Kidney tubule cell (primary cell): Measurements from ENCODE around the gene RPH3AL.
"Not testable (repeated sequence)": the region's sequence is repeated elsewhere in the genome, so short reads cannot be mapped to it uniquely, and the experiment has no call there.

Experiments
- DNase-seq: peaks from one replicate; pipeline ENCODE4 v3.0.0-alpha.2; 2018; ENCODE audit warnings: low spot score

RPH3AL gene

GRCh38 chr17:180381-181244 is 172.0 kb downstream of the RPH3AL start:
- DNase-seq, result no peak

- no peak for DNase-seq
Observed at GRCh38 chr17:179781-180380, 172.7 kb downstream of the RPH3AL start.

DNA sequence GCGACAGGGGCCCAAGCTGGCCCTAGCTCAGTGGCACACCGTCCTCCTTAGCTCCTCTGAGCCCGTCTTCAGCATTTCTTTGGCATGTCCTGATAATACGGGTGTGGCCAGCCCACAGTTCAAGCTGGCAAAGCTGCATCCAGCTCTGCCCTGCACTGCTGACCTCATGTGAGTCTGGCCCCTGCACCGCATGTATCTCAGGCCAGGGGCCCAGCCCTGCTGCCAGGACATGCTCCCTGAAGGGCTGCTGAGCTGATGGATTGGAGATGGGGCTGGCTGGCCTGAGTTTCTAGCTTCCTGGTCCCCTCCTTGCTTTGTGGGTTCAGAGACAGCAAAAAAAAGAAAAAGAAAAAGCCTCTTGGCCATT is 173.6 kb downstream of the RPH3AL start:
- DNase-seq, result no peak

DNA sequence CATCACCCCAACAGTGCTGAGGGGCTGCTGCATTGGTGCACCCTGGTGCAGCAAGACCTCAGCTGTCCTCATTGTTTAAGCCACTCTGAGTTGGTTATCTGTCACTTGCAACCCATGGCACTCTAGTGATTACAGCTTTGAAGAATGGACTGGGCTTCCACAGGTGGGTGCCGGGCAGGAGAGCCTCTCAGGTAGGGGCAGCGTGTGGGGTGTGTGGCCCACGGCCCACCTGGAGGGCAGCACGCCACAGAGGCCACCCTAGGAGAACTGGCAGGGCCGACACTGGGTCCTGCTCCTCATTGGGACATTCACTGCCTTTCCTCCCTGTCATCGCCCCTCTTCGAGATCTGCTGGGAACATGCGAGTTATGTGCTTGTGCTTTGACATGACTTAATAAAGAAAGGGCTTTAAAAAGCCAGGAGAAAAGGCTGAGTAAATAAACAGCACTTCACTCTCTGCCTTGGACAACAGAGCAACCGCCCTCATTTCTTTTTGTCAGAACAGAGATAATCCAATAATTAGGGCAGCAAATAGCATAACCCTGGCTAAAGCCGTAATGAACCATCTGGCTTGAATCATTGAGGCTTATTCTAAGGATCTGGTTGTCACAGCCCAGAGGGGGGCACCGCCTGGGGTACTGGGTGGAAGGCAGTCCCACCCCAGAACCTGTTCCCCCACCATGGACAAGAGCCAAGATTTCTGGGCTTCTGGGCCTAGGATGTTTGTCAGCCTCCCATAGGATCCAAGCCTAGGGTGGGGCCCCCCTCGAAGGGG is 174.1 kb downstream of the RPH3AL start:
- no peak for DNase-seq

DNA sequence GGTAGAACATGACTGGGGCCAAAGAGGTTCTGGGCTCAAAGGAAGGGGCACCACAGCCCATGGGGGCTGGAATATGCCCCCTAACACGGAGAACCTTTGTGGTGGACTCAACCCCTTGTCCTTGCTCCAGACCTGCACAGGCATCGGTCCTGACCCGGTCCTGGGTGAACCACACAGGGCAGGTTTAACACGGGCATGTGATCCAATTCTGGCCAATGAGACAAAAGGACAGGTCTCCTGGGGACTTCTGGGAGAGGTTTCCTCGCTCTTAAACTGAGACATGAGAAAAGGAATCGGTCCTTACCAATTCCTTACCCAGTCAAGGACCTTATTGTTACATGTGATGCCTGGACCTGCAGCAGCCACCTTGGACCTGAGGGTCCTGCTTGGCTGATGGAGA is 174.8 kb downstream of the RPH3AL start:
- no peak for DNase-seq

- no peak for DNase-seq
Observed at GRCh38 chr17:177155-177554, 175.5 kb downstream of the RPH3AL start.

DNA sequence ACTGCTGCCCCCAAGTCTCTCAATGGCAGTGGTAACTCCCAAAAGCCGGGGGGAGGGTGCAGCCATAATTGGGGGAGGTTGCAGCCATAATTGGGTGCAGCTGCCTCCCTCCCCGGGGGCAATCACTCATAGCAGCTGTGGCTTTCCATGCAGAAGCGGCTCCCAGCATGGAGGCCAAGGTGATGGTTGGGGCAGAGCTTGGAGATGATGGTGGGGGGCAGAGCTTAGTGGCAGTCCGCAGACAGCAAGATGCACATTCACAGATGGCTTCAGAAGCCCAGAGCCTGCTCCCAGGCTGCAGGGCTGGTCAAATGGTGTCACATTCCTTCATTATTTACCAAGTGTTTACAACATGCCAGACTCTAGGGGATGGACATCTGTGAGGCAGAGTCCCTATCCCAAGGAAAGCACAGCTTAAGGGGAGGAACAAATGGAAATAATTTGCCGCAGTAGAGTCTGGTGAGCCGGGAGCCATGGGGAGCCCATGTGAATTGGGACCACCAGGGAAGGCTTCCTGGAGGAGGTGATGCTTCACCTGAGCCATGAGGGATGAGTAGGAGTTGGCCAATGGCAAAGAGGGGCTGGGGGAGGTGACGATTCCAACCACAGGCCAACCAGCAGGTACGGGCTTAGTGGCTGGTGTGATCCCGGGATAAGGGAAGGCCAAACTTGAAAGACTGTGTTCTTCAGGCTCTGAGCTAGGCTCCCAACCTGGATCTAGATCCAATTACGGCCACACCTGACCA is 179.3 kb downstream of the RPH3AL start:
- no peak for DNase-seq

- DNase-seq, result no peak
Observed at GRCh38 chr17:172401-172800, 180.2 kb downstream of the RPH3AL start.

GRCh38 chr17:171871-172270 is 180.7 kb downstream of the RPH3AL start:
- DNase-seq, result no peak

- DNase-seq, result no peak
Observed at GRCh38 chr17:170130-170670, 182.4 kb downstream of the RPH3AL start.

DNA sequence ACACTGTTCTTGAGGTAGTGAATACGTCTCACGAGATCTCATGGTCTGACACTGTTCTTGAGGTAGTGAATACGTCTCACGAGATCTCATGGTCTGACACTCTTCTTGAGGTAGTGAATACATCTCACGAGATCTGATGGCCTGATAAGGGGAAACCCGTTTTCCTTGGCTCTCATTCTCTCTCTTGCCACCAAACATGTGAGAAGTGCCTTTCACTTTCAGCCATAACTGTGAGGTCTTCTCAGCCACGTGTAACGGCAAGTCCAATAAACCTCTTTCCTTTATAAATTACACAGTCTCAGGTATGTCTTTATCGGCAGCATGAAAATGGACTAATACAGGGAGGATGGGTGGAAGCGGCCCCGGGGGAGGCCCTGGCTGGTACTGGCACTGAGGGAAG is 184.0 kb downstream of the RPH3AL start:
- DNase-seq, result not testable (repeated sequence)

DNA sequence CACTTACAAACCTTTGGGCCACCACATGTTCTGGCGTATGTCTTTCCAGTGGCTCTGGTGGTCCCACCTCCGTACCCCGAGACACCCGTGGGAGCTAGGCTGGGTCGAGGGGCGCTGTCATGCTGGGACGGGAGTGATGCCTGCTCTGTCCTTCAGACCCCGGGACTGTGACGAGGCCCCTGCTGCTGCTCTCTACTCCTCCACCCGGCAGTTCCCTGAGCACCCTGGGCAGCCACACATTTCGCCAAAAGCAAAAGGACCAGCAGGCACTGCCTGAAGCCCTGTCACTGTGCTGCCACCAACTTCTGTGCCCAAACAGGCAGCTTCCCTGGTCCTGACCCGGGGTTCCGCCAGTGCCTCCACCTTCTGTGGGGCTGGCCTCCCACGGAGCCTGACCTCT is 186.7 kb downstream of the RPH3AL start:
- no peak for DNase-seq

GRCh38 chr17:164303-165235 is 188.0 kb downstream of the RPH3AL start:
- DNase-seq, result peak; percentile 48

DNA sequence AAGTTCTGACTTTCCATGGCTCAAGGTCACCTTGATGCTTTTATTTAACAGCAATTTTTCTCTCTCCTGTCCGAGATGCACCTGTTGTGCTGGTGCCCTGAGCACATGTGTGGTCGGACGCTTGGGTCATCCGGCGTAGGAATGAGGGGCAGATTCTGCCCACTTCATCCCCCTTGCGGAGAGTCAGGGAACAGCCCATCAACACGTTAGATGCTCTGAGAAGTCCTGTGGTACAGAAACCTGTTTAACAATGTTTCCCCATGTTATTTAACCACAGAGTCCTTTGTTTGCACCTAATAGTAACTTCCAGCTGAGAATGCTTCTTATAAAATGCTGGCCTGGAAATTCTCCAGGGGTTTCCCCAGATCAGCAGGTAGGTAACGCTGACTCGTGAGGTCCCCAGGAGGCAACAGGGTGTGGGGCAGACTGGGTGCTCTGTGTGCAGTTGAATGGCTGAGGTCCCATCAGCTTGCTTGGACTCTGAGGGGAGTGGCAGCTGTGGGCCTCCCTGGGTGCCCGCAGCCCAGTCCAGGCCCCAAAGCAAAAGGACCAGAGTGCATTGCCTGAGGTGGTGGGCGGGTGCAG is 189.0 kb downstream of the RPH3AL start:
- DNase-seq, result peak; percentile 62

GRCh38 chr17:162689-163088 is 189.9 kb downstream of the RPH3AL start:
- DNase-seq, result no peak
